Colonic mucosa (tissue), 4 donors: ENCODE results near the gene PRPSAP1. TPM values are rescaled to one million over a fixed set of nuclear protein-coding genes. Genes with fewer than 3 reads are reported as not detected.

Experiments
- DNase-seq: peaks from one replicate; pipeline ENCODE4 v3.0.0-alpha.2; 2020
- H3K27ac ChIP-seq: fragments of 200-600 bp; one replicate; pipeline ENCODE4 v1.8.0; 2021
- H3K27me3 ChIP-seq: fragments of 200-600 bp; one replicate; pipeline ENCODE4 v1.8.0; 2021
- H3K36me3 ChIP-seq: fragments of 200-600 bp; one replicate; pipeline ENCODE4 v1.8.0; 2021
- H3K4me1 ChIP-seq: fragments of 200-600 bp; one replicate; pipeline ENCODE4 v1.8.0; 2021; ENCODE audit warnings: mild to moderate bottlenecking
- H3K4me3 ChIP-seq: fragments of 200-600 bp; one replicate; pipeline ENCODE4 v1.8.0; 2021
- H3K9ac ChIP-seq, 2 donors: one replicate each; pipeline ENCODE4 v1.7.0; 2013; ENCODE audit warnings: control low read depth in 2 of 2, low read depth in 2 of 2, low read length in 2 of 2
- H3K9me3 ChIP-seq: fragments of 200-600 bp; one replicate; pipeline ENCODE4 v1.8.0; 2021
- CTCF ChIP-seq: fragments of 200-600 bp; IDR thresholded peaks from one replicate; pipeline ENCODE4 v1.8.0; 2022; ENCODE audit warnings: antibody characterized with exemption, mild to moderate bottlenecking
- intact Hi-C: fragments of 100-400 bp; cut with DNase I; formaldehyde crosslinking; loops from one replicate; pipeline ENCODE4 v1.14.1; 2022
- total RNA-seq, 2 donors: library from RNA; stranded (reverse); fragmentation: NEBNext Ultra II Directional in 1 of 2; extraction: Animal tissue kit (Norgen Biotek cat#: 25700) in 1 of 2; gene quantifications; one replicate each; pipeline ENCODE4 v1.2.1, GENCODE V29; 2021
- donor health status: healthy.
- donor health status: DM: no; HTN: no; CAD: no.
- donor health status: DM: no; HTN: no; CAD: no.

PRPSAP1 gene
- 10 to 100 TPM; 60.7 to 70.0 TPM for total RNA-seq

GRCh38 chr17:76353599-76354316 lies at the start of gene PRPSAP1:
TSS of gene PRPSAP1 (minus strand) at chr17:76353916. CDS start at chr17:76353703, 213 bp downstream.
- peak within 1 kb of the TSS; percentile 77 for H3K27ac ChIP-seq
- peak; percentile 92 for DNase-seq
- H3K4me1 ChIP-seq = no peaks in the 10 kb centered on the region
- peak within 1 kb of the TSS; percentile 88 to 90 for H3K9ac ChIP-seq
- no peaks in the 10 kb centered on the region for H3K9me3 ChIP-seq
- no peaks in the 10 kb centered on the region for H3K27me3 ChIP-seq
- peak within 1 kb of the TSS; percentile 92 for H3K4me3 ChIP-seq
- peak; percentile 39 for TF ChIP-seq CTCF
- no peaks in the 10 kb centered on the region for H3K36me3 ChIP-seq
- intact Hi-C loops = loop anchor here (5.0 kb wide), 1 partner anchor 46 kb away; the partner anchor contains the start of gene QRICH2

GRCh38 chr17:76402711-76403110 lies 49.0 kb upstream of the PRPSAP1 start:
- Histone ChIP-seq H3K4me1 (no peaks in the 10 kb centered on the region), H3K4me3 (no peak overlapping the region), H3K9me3 (no peaks in the 10 kb centered on the region), H3K27me3 (no peaks in the 10 kb centered on the region), H3K27ac (no peak overlapping the region), H3K36me3 (peaks cover 9% of the 10 kb centered on the region), H3K9ac (no peak overlapping the region)
- DNase-seq = no peak
- intact Hi-C loops = no loop called here
- no peak for TF ChIP-seq CTCF

GRCh38 chr17:76399175-76400172 lies 45.8 kb upstream of the PRPSAP1 start:
- H3K27ac ChIP-seq = no peak overlapping the region
- H3K36me3 ChIP-seq = peaks cover 9% of the 10 kb centered on the region
- no peak overlapping the region for H3K4me3 ChIP-seq
- no peak overlapping the region for H3K9ac ChIP-seq
- intact Hi-C loops = no loop called here
- H3K9me3 ChIP-seq = no peaks in the 10 kb centered on the region
- no peak for TF ChIP-seq CTCF
- H3K27me3 ChIP-seq = no peaks in the 10 kb centered on the region
- no peaks in the 10 kb centered on the region for H3K4me1 ChIP-seq
- DNase-seq = no peak

DNA sequence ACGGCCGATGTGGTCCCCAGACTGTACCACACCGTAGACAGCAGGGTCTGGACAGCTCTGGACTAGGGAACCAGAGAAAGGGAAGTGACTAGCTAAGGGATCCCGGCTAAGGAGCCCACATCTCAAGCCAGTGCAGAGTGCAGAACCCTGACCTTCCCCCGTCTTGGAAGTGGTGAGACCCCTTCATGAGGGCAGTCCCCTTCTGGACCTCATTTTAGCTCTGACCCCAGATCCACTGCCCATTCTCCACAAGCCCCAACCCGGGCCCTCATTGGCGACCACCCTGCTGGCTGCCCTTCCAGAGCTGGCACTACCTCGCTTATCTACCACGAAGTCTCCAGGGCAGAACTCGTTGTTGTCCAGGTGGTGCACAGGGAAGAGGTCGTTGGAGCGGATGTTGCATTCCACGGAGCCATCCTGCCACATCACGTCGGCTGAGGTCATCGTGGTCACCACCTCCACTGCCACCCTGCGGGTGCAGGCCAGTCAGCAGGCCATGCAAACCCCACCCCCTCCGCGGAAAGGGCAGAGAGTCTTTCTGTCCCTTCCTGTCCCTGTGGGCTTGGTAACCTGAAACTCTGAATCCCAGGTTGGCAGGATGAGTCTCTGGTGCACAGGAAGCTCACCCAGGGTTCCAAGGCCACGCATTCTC lies 44.9 kb upstream of the PRPSAP1 start:
- H3K27me3 ChIP-seq = no peaks in the 10 kb centered on the region
- H3K9ac ChIP-seq = no peak overlapping the region
- peaks cover 9% of the 10 kb centered on the region for H3K36me3 ChIP-seq
- no peaks in the 10 kb centered on the region for H3K4me1 ChIP-seq
- no peak overlapping the region for H3K27ac ChIP-seq
- DNase-seq = no peak
- no peak for TF ChIP-seq CTCF
- H3K4me3 ChIP-seq = no peak overlapping the region
- no peaks in the 10 kb centered on the region for H3K9me3 ChIP-seq
- intact Hi-C loops = no loop called here
